Measurements from ENCODE around the gene GPR34.

DNA sequence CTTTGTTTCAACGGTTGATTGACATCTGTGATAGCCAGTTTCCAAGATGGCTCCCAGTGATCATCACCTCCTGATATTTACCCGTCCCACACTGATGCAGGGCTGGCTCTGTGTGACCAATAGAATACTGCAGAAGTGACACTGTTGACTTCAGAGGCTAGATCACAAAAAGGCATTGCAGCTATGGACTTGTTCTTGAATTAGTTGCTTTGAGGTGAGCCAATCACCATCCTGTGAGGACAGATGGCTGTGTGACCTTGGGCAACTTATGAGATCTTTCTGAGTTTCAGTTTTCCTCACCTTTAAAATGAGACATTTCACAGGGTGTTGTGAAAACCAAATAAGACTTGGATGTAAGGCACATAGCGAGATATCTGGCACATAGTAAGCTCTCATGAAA, 33.4 kb downstream of the GPR34 start:
- TF ChIP-seq, protein P1, sequence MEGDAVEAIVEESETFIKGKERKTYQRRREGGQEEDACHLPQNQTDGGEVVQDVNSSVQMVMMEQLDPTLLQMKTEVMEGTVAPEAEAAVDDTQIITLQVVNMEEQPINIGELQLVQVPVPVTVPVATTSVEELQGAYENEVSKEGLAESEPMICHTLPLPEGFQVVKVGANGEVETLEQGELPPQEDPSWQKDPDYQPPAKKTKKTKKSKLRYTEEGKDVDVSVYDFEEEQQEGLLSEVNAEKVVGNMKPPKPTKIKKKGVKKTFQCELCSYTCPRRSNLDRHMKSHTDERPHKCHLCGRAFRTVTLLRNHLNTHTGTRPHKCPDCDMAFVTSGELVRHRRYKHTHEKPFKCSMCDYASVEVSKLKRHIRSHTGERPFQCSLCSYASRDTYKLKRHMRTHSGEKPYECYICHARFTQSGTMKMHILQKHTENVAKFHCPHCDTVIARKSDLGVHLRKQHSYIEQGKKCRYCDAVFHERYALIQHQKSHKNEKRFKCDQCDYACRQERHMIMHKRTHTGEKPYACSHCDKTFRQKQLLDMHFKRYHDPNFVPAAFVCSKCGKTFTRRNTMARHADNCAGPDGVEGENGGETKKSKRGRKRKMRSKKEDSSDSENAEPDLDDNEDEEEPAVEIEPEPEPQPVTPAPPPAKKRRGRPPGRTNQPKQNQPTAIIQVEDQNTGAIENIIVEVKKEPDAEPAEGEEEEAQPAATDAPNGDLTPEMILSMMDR (IDR thresholded peaks at IDR 0.05) = no peak
- no peak for TF ChIP-seq EZH2 (IDR thresholded peaks at IDR 0.05; ENCODE audit: borderline replicate concordance, insufficient read depth, low read depth, low read length, poor library complexity, severe bottlenecking)

All from B cell (primary cell).